AG04449 (cell line): ENCODE data around the gene DNAJB2.

Source experiments
- CTCF ChIA-PET: fragments of 350-600 bp; formaldehyde crosslinking; extraction: SDS; loops from one replicate; lab custom pipeline; 2021; ENCODE audit warnings: antibody characterized with exemption; lab: Yijun Ruan, JAX
- POLR2A ChIA-PET: fragments of 400-600, 350-600 bp; formaldehyde crosslinking; extraction: SDS; loops from one replicate; lab custom pipeline; 2020; ENCODE audit warnings: antibody characterized with exemption, inconsistent platforms; lab: Yijun Ruan, JAX
- DNase-seq: peaks from one replicate; pipeline ENCODE4 v3.0.0-alpha.2; 2010; ENCODE audit warnings: low read depth, low spot score
- H3K4me3 ChIP-seq: 2 replicates; pipeline ENCODE4 v1.5.1; 2011; ENCODE audit warnings: low read depth, mild to moderate bottlenecking, control low read depth, low read length
- CTCF ChIP-seq: IDR thresholded peaks from one replicate; pipeline ENCODE4 v1.5.1; 2011; ENCODE audit warnings: mild to moderate bottlenecking, moderate library complexity, low read length, control low read depth, inconsistent platforms; ENCODE audit not compliant: insufficient read depth; ENCODE audit errors: missing control alignments

DNAJB2 gene

GRCh38 chr2:219279151-219279915 lies at the start of gene DNAJB2:
Gene DNAJB2 (plus strand): TSS chr2:219279366. CDS start chr2:219279834, 468 bp downstream.
- peak within 1 kb of the TSS; percentile 78 for H3K4me3 ChIP-seq
- ChIA-PET POLR2A (interaction anchor here (0.6 to 3.1 kb wide), 13 partner anchors 9 to 103 kb away, joined by 3 to 17 read pairs (median 4); partner anchors contain the start of genes ABCB6, ANKZF1, CNPPD1 and GLB1L), CTCF (interaction anchor here (0.9 to 21.6 kb wide), 15 partner anchors 11 to 250 kb away, joined by 3 to 691 read pairs (median 7); partner anchors contain the start of gene TUBA4B)
- TF ChIP-seq CTCF = peak; percentile 2
- peak; percentile 93 for DNase-seq

GRCh38 chr2:219230059-219230540 lies 49.1 kb upstream of the DNAJB2 start:
- ChIA-PET POLR2A (interaction anchor here (0.7 to 3.4 kb wide), 5 partner anchors 9 to 49 kb away, joined by 3 to 26 read pairs (median 13); partner anchors contain the start of genes ABCB6, DNAJB2, GLB1L and STK16), CTCF (interaction anchor here (0.8 to 7.0 kb wide), 12 partner anchors 10 to 73 kb away, joined by 3 to 81 read pairs (median 4); partner anchors contain the start of genes ABCB6, NHEJ1, STK16 and ZFAND2B)
- TF ChIP-seq CTCF = no peak
- peak overlapping the region; percentile 92 for H3K4me3 ChIP-seq
- no peak for DNase-seq

- CTCF ChIA-PET = interaction anchor here (1.0 to 1.8 kb wide), 5 partner anchors 10 to 61 kb away, joined by 3 to 7 read pairs (median 5); partner anchors contain the start of genes GLB1L and STK16
- POLR2A ChIA-PET = interaction anchor here (1.0 kb wide), 1 partner anchor 12 kb away, joined by 3 read pairs; no protein-coding TSS in a partner anchor
- no peak for DNase-seq
- H3K4me3 ChIP-seq = no peak overlapping the region
- TF ChIP-seq CTCF = no peak
These were observed 44.8 kb upstream of the DNAJB2 start for GRCh38 chr2:219234331-219234730.

- no peak overlapping the region for H3K4me3 ChIP-seq
- ChIA-PET POLR2A (interaction anchor here (0.5 kb wide), 1 partner anchor 20 kb away, joined by 3 read pairs; no protein-coding TSS in a partner anchor), CTCF (interaction anchor here (1.0 to 2.5 kb wide), 4 partner anchors 13 to 84 kb away, joined by 3 to 7 read pairs (median 4); partner anchors contain the start of gene DNAJB2)
- no peak for DNase-seq
- no peak for TF ChIP-seq CTCF
These were observed 35.8 kb upstream of the DNAJB2 start for GRCh38 chr2:219243291-219243761.

GRCh38 chr2:219244789-219245147 lies 34.4 kb upstream of the DNAJB2 start:
- POLR2A ChIA-PET = interaction anchor here (0.7 to 1.8 kb wide), 8 partner anchors 9 to 50 kb away, joined by 3 to 17 read pairs (median 4); partner anchors contain the start of genes ABCB6, ANKZF1, ATG9A and DNAJB2
- no peak for TF ChIP-seq CTCF
- no peak for DNase-seq
- peak overlapping the region; percentile 98 for H3K4me3 ChIP-seq
- CTCF ChIA-PET = interaction anchor here (0.9 to 2.6 kb wide), 6 partner anchors 10 to 144 kb away, joined by 3 to 35 read pairs (median 6); no protein-coding TSS in a partner anchor
